ENCODE data around the gene SPATA18. TPM values are rescaled to one million over a fixed set of nuclear protein-coding genes. Genes with fewer than 3 reads are reported as not detected.

SPATA18 gene
- total RNA-seq, 3 donors from 2014 or later (not counting 1 experiment from before 2014, with no cell fraction given): not detected

- no peak overlapping the region for H3K4me3 ChIP-seq (ENCODE audit: low read length)
These were observed 44.2 kb upstream of the SPATA18 start for GRCh38 chr4:52006887-52007286.

GRCh38 chr4:52010986-52011385 is 40.1 kb upstream of the SPATA18 start:
- Histone ChIP-seq H3K9me3 (ENCODE audit: control insufficient read depth, insufficient read depth, low read length) (no peaks in the 10 kb centered on the region), H3K36me3 (ENCODE audit: control insufficient read depth, insufficient read depth, low read length) (no peaks in the 10 kb centered on the region), H3K4me3 (ENCODE audit: low read length) (no peak overlapping the region), H3K27me3 (ENCODE audit: control insufficient read depth, insufficient read depth, low read length) (no peaks in the 10 kb centered on the region), H3K4me1 (ENCODE audit: control insufficient read depth, insufficient read depth, low read length) (no peaks in the 10 kb centered on the region), H3K27ac (ENCODE audit: low read length) (no peak overlapping the region)
- Mint-ChIP-seq H3K36me3 (no peaks in the 10 kb centered on the region), H3K4me1 (no peaks in the 10 kb centered on the region), H3K27me3 (ENCODE audit: low read depth in 2 of 2) (no peaks in the 10 kb centered on the region), H3K4me3 (no peak overlapping the region), H3K9me3 (peaks cover 0 to 3% of the 10 kb centered on the region in 2 donors), H3K27ac (no peak overlapping the region)
- no CpG with 5 or more reads among the region's 2 CpGs for WGBS (ENCODE audit: insufficient coverage)
- ATAC-seq: no peak
- intact Hi-C loops (cut with micrococcal nuclease): no loop called here
- no peak for TF ChIP-seq CTCF (IDR thresholded peaks at IDR 0.05)
- no peak for DNase-seq

More at GRCh38 chr4:52006887-52007286, 44.2 kb upstream of the SPATA18 start:
- no peaks in the 10 kb centered on the region for H3K4me1 ChIP-seq (ENCODE audit: control insufficient read depth, insufficient read depth, low read length)
- ATAC-seq (no peak), DNase-seq (no peak)
- TF ChIP-seq CTCF (IDR thresholded peaks at IDR 0.05): no peak
- no peak overlapping the region for H3K27ac ChIP-seq (ENCODE audit: low read length)
- WGBS (ENCODE audit: insufficient coverage): 94% methylated on average over 4 of the region's 4 CpGs
- H3K36me3 Mint-ChIP-seq: no peaks in the 10 kb centered on the region
- H3K27me3 ChIP-seq (ENCODE audit: control insufficient read depth, insufficient read depth, low read length): no peaks in the 10 kb centered on the region
- peaks cover 0 to 3% of the 10 kb centered on the region in 2 donors for H3K9me3 Mint-ChIP-seq
- intact Hi-C loops (cut with micrococcal nuclease): loop anchor here (5.0 kb wide), 1 partner anchor 130 kb away; no protein-coding TSS in a partner anchor
- H3K27me3 Mint-ChIP-seq (ENCODE audit: low read depth in 2 of 2): no peaks in the 10 kb centered on the region
- no peak overlapping the region for H3K27ac Mint-ChIP-seq
- no peaks in the 10 kb centered on the region for H3K36me3 ChIP-seq (ENCODE audit: control insufficient read depth, insufficient read depth, low read length)
- no peak overlapping the region for H3K4me3 Mint-ChIP-seq
- no peaks in the 10 kb centered on the region for H3K4me1 Mint-ChIP-seq
- no peaks in the 10 kb centered on the region for H3K9me3 ChIP-seq (ENCODE audit: control insufficient read depth, insufficient read depth, low read length)

GRCh38 chr4:52012651-52013050 is 38.5 kb upstream of the SPATA18 start:
- DNase-seq (no peak), ATAC-seq (no peak)
- no peaks in the 10 kb centered on the region for H3K9me3 ChIP-seq (ENCODE audit: control insufficient read depth, insufficient read depth, low read length)
- no peak overlapping the region for H3K4me3 ChIP-seq (ENCODE audit: low read length)
- intact Hi-C loops (cut with micrococcal nuclease): no loop called here
- Mint-ChIP-seq H3K27me3 (ENCODE audit: low read depth in 2 of 2) (no peaks in the 10 kb centered on the region), H3K36me3 (no peaks in the 10 kb centered on the region), H3K4me3 (no peak overlapping the region), H3K4me1 (no peaks in the 10 kb centered on the region), H3K27ac (no peak overlapping the region), H3K9me3 (peaks cover 0 to 3% of the 10 kb centered on the region in 2 donors)
- 100% methylated on average over 1 of the region's 1 CpG for WGBS (ENCODE audit: insufficient coverage)
- H3K27ac ChIP-seq (ENCODE audit: low read length): no peak overlapping the region
- no peaks in the 10 kb centered on the region for H3K4me1 ChIP-seq (ENCODE audit: control insufficient read depth, insufficient read depth, low read length)
- no peaks in the 10 kb centered on the region for H3K27me3 ChIP-seq (ENCODE audit: control insufficient read depth, insufficient read depth, low read length)
- TF ChIP-seq CTCF (IDR thresholded peaks at IDR 0.05): no peak
- no peaks in the 10 kb centered on the region for H3K36me3 ChIP-seq (ENCODE audit: control insufficient read depth, insufficient read depth, low read length)

- Histone ChIP-seq H3K36me3 (ENCODE audit: control insufficient read depth, insufficient read depth, low read length) (no peaks in the 10 kb centered on the region), H3K4me3 (ENCODE audit: low read length) (no peak overlapping the region), H3K9me3 (ENCODE audit: control insufficient read depth, insufficient read depth, low read length) (no peaks in the 10 kb centered on the region), H3K27ac (ENCODE audit: low read length) (no peak overlapping the region), H3K4me1 (ENCODE audit: control insufficient read depth, insufficient read depth, low read length) (no peaks in the 10 kb centered on the region), H3K27me3 (ENCODE audit: control insufficient read depth, insufficient read depth, low read length) (no peaks in the 10 kb centered on the region)
- Mint-ChIP-seq H3K4me3 (no peak overlapping the region), H3K27me3 (ENCODE audit: low read depth in 2 of 2) (no peaks in the 10 kb centered on the region), H3K9me3 (no peaks in the 10 kb centered on the region), H3K36me3 (no peaks in the 10 kb centered on the region), H3K27ac (no peak overlapping the region), H3K4me1 (no peaks in the 10 kb centered on the region)
- DNase-seq (no peak), ATAC-seq (no peak)
- no peak for TF ChIP-seq CTCF (IDR thresholded peaks at IDR 0.05)
- WGBS (ENCODE audit: insufficient coverage): 0% methylated on average over 1 of the region's 1 CpG
- intact Hi-C loops (cut with micrococcal nuclease): no loop called here
These were observed 36.2 kb upstream of the SPATA18 start for GRCh38 chr4:52014903-52015302.

Measured in natural killer cell (primary cell).